ENCODE results near the gene TOMM5. TPM values are rescaled to one million over a fixed set of nuclear protein-coding genes. Genes with fewer than 3 reads are reported as not detected.

TOMM5 gene
- total and polyA plus RNA-seq, 3 donors from 2014 or later = 96.5 to 126 (median 113) TPM

GRCh38 chr9:37575921-37576721 lies 16.3 kb downstream of the TOMM5 start, which contains the start of gene FBXO10:
TSS of gene FBXO10 (minus strand) at chr9:37576380. CDS start at chr9:37541768, 34,612 bp downstream.
- TF ChIP-seq CTCF (IDR thresholded peaks at IDR 0.05) (no peak), POLR2A (IDR thresholded peaks at IDR 0.05) (no peak)
- DNase-seq = peak; percentile 78
- no peaks in the 10 kb centered on the region for H3K27me3 ChIP-seq
- intact Hi-C loops (cut with DNase I; ENCODE audit: low total_unique reads) = no loop called here
- H3K27ac ChIP-seq = peak within 1 kb of the TSS; percentile 66 to 81
- 0 to 1% methylated on average over 46 to 74 of the region's 81 CpGs for WGBS, 2 donors
- H3K4me3 ChIP-seq = peak within 1 kb of the TSS; percentile 78 to 80
- H3K9me3 ChIP-seq = no peaks in the 10 kb centered on the region
- no peaks in the 10 kb centered on the region for H3K36me3 ChIP-seq (ENCODE audit: low read depth, missing control alignments)
- peaks cover 19% of the 10 kb centered on the region for H3K4me1 ChIP-seq

- peaks cover 19% of the 10 kb centered on the region for H3K4me1 ChIP-seq
- intact Hi-C loops (cut with DNase I; ENCODE audit: low total_unique reads) = no loop called here
- H3K27me3 ChIP-seq = no peaks in the 10 kb centered on the region
- peak overlapping the region; percentile 66 to 81 for H3K27ac ChIP-seq
- DNase-seq = no peak
- H3K9me3 ChIP-seq = no peaks in the 10 kb centered on the region
- TF ChIP-seq CTCF (IDR thresholded peaks at IDR 0.05) (no peak), POLR2A (IDR thresholded peaks at IDR 0.05) (no peak)
- peak overlapping the region; percentile 78 to 80 for H3K4me3 ChIP-seq
- H3K36me3 ChIP-seq (ENCODE audit: low read depth, missing control alignments) = no peaks in the 10 kb centered on the region
- WGBS, 2 donors = 1 to 5% methylated on average over 5 of the region's 5 CpGs
These were observed 16.9 kb downstream of the TOMM5 start for GRCh38 chr9:37575511-37575914.

- no peak for DNase-seq
- Histone ChIP-seq H3K4me3 (no peak overlapping the region), H3K36me3 (ENCODE audit: low read depth, missing control alignments) (no peaks in the 10 kb centered on the region), H3K27ac (no peak overlapping the region), H3K27me3 (no peaks in the 10 kb centered on the region), H3K9me3 (no peaks in the 10 kb centered on the region), H3K4me1 (peaks cover 19% of the 10 kb centered on the region)
- WGBS, 2 donors = 35 to 39% methylated on average over 5 of the region's 5 CpGs
- intact Hi-C loops (cut with DNase I; ENCODE audit: low total_unique reads) = no loop called here
- no peak for TF ChIP-seq CTCF (IDR thresholded peaks at IDR 0.05)
These were observed 17.4 kb downstream of the TOMM5 start for GRCh38 chr9:37575001-37575400.

- intact Hi-C loops (cut with DNase I; ENCODE audit: low total_unique reads) = no loop called here
These were observed 18.1 kb downstream of the TOMM5 start for GRCh38 chr9:37574241-37574721.

More at GRCh38 chr9:37574241-37574721, 18.1 kb downstream of the TOMM5 start:
- H3K4me3 ChIP-seq = no peak overlapping the region
- DNase-seq = no peak
- WGBS, 2 donors = 59% methylated on average over 5 of the region's 5 CpGs
- H3K4me1 ChIP-seq = peaks cover 19% of the 10 kb centered on the region
- no peaks in the 10 kb centered on the region for H3K27me3 ChIP-seq
- H3K36me3 ChIP-seq (ENCODE audit: low read depth, missing control alignments) = no peaks in the 10 kb centered on the region
- no peaks in the 10 kb centered on the region for H3K9me3 ChIP-seq
- TF ChIP-seq POLR2A (IDR thresholded peaks at IDR 0.05) = no peak
- TF ChIP-seq CTCF (IDR thresholded peaks at IDR 0.05) = no peak
- H3K27ac ChIP-seq = no peak overlapping the region

All from testis (tissue), 3 donors.